GM18868 (cell line): ENCODE data around the gene COBL.

Source experiments
- ATAC-seq: cut with Tn5 transposase; IDR thresholded peaks from one replicate; pipeline ENCODE4 v1.9.1; 2021; ENCODE audit warnings: mild to moderate bottlenecking, moderate library complexity; ENCODE audit not compliant: unreplicated experiment

Gene COBL

DNA sequence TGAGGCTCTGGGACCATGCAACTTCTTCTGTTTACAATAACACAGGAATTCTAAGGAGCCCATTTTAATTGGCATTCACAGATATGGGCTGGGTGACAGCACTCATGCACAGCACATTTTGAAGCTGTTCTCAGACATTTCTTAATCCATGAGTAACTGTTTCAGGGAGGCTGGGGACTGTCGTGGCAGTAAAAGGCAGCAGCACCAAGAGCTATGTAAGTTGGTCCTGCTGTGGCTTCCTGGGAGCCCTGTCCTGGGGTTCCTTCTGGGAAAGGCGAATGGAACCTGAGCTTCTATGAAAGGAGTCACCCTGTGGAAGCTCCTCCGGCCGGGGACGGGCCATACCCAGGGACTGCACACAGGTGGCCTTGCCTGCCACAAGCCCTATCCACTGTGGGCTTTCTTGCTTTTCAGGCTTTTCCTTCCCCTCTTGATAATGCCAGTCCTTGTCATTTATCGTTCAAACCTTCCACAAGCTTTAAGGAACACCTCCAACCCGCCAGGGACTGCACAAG lies 40.5 kb downstream of the COBL start:
- no peak for ATAC-seq

DNA sequence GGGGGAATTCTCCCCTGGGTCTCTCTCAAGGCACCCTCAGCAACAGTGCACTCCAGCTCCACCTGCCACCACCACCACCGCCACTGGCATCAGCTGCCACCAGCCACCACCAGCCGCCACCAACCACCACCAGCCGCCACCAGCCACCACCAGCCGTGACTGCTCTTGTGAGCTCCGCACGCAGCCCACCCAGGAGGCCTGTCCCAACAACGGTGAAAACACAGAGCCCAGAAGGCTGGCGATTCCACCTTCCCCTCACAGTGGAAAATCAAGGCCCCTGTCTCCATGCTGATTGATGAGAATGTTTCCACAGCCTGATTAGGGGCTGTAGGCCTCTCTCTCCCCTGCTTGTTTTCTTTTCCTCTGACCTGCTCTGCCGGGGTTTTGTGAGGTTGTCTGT lies 41.1 kb downstream of the COBL start:
- ATAC-seq: no peak

DNA sequence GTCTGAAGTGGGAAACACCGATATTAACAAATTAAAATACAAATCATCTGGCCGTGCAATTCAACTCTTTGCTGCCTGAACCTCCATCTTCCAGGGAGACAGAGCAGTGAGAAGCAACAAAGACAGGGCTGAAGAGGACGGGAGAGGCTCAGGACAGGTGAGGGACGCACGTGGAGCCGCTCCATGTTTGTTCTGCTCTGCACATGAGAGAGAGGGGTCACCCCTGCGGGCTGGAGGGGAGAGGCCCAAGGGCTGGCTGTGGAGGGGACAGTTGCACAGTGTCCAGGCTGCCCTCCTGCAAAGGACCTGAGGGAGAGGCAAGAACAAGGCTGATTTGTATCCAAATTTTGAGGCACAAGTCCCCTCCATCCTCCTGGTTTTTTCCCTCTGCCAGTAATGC lies 41.7 kb downstream of the COBL start:
- ATAC-seq: no peak

DNA sequence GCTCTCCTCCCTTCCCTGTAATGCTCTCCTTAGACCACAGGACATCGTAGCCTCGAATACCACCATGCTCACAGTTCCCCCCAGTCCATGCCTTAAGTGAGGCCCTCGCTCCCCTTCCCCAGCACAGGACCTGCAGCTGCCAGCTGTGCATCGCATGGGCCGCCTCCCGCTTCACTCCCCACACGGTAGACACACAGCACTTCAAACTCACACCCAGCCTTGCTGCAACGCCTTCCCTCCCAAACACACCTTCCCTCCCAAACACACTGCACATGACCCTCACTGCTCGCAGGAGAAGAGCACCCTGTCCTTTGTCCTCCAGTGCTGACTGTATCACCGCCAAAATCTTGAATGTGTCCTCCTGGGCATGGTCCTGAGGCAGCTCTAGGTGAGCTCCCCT lies 42.6 kb downstream of the COBL start:
- ATAC-seq: no peak

DNA sequence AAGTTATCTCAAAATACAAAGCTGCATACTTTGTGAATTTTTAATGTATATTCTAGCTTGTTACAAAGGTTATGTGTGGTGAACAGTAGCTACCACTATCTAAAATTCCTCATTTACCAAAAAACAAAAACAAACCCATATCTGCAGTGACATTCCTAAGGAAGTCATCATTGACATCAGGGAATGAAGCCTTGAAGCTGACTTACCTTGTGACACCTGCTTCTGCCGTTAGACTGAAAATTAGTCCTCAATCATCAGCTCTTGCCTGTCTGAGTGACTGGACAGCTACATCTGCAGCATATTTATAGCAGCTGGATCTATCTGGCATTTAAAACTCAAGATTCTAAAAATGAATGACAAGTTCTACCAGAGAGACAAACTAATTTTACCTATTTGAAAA lies 43.2 kb downstream of the COBL start:
- no peak for ATAC-seq

DNA sequence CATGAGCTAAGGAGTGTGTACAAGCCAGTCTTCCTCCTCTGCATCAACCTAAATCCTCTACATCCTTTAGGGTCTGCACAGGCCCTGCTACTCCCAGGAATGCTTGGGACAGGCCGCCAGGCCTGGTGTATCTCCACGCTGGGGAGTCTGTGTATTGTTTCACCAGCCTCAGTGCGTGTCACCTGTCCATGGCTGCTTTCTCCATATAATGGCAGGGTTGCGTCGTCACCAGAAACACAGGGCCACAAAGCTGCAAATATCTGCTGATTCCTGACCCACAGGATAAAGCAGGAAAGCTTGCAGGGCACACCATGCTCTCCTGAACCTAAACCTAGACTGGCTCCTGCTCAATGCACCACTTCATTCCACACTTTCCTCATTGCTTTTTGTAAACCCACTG lies 45.6 kb downstream of the COBL start:
- no peak for ATAC-seq

DNA sequence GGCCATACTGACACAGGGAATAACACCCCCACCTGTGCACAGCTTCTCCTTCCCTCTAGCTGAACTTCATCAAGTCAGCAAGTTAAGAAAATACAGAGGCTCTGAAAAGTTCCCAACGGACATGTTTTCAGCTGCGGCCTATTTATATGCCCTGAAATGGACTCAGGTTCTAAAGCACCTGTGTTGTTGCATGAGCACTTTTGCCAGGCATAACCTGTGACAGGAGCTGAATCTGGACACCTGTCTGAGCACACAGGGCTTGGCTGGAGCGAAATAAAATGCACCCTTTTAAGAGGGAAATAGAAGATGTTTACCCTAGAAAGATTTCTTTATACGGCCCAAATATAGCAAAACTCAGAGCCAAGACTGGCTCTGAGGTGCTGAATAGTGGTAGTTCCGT lies 46.7 kb downstream of the COBL start:
- ATAC-seq: no peak

DNA sequence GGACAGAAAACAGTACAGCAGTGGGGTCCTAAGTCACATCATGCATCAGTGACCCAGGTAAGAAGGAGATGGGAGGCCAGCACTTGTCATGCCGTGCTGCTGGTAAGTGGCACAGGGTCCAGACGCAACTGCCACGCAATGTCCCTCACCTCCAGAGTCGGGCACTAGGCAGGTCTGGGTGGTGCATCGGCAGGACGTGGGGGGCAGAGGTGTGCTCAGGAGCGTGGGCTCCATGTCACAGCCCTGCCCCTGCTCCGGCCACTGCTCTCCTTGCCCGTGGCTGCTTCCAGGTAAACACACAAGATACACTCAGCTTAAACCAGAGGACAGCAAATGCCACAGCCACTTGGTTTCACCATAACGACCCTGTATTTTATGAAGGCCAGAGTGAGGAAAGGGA lies 47.3 kb downstream of the COBL start:
- ATAC-seq: no peak

DNA sequence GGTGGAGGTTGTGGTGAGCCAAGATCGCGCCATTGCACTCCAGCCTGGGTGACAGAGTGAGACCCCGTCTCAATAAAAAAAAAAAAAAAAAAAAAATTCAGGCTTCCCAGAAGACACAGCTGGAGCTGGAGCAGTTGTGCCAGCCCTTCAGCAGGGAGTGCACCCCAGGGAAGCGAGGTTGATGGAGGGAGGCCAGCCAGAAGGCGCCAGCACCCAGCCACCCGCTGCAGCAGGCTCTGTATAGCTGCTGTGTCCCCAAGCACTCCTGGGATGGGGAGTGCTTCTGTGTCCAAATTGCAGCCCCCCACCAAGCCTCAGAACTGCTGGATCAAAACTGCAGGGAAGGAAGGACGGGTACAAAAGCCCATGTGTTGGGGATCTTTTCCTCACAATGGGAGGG lies 47.8 kb downstream of the COBL start:
- no peak for ATAC-seq

DNA sequence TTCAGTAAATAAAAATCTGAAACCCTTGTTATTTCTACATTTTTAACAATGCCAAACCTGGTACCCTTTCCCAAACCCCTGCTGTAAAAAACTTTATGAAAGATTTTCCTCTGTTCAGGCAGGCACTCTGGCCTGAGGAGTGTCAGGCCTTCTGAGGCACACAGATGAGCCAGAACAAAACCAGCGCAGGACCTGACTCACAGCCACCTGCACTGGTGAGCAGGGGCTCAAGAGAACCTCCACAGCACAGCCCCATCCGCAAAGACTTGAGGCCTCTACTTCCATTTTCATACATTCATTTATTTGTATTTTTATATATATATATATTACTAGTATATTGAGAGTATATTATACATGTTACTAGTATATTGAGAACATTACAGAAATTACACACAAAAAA lies 49.4 kb downstream of the COBL start:
- no peak for ATAC-seq

DNA sequence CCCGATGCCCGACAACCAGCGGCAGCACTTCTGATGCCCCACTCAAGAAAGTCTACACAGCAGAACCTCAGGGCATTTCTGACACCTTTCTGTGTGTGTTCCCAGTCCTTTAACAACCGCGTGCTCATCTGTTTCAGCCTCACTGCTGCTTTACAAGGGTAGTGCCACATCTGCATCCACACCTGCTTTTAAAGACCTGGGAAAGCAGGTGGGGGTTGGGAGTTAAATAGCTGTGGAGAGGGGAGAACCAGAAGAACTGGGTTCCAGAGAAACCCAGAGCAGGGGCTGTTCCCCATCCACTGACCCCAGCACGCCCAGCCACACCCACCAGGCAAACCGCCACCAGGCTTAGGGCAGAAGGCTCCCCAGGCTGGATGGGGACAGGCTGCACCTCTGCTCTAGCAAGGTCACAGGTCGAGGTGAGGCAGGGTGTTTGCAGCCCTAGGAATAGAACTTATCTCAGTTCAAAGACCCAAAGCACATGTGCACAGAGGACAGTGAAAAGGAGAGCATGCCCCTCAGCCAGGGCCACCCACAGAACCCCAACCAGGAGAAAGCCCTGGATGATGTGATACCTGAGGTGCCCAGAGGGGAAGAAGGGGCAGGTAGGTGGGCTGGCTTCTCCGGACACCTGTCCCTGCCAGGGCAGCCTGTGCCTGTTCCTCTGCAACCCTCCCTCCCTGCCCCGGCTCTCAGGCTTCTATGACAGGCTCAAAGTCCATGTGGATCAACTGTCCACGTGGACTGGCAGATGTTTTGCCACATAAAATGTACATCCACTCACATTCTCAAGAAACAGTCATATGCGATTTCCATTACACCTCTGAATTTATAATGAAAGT lies 51.3 kb downstream of the COBL start:
- no peak for ATAC-seq

DNA sequence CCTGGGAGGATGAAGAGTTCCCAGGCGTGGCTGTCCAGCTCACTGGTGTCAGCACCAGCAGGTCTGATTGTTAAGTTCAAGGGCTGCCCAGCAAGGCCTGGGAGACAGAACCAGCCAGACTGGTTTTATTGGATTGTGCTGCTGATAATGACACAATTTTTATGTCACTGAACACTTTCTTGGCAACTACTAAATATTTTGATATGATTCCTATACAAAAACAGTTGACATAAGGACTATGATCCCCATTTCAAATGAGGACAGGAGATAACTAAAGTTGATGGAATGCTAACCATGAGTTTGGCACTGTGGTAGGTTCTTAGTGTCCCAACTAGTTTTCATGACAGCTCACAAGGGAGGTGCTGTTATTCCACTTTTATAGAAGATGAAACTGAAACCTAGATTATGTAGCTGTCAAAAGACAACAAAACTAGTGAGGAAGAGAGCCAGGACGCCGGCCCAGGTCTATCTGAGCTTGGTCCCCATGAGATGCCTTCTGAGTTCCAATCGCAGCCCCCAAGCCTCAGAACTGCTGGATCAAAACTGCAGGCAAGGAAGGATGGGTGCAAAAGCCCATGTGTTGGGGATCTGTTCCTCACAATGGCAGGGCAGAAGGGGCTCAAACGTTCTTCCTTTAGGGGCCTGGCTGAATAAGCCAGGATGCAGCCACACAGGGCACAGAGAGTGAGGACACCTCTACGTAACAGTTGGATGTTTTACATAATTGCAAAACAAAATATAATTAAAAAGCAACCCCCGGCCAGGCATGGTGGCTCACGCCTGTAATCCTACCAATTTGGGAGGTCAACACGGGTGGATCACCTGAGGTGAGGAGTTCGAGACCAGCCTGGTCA lies 52.8 kb downstream of the COBL start:
- ATAC-seq: no peak

DNA sequence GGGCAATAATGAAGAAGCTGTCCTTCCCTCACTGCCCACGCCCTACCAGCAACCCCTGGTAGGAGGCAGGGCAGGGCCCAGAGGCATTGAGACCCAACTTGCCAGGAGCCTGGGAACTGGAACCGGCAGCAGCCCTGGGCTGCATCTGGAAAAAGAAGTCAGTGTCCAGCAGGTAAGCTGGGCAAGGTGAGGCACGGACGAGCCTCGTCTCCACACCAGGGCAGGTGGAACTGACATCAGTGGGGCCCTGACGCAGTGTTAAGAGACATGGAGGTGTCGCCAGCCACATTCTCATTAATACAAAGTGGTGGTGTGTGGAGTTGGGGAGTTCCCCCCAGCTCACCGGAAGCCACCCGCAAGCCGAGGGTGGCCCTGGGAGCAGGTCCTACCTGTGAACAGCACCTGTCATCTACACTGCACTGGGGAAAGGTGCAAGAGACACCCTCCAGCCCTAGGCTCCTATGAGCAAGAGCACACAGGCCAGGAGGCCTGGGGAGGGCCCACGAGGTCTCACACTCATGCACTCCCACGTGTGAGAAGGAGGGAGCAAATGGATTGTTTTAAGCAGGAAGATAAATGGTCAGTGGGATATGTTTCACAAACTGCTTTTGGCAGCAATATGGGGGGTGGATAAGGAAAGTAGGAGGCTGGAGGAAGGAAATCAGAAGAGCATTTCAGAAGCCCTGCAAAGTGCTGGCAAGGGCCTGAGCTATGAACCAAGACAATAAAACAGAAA lies 53.6 kb downstream of the COBL start:
- ATAC-seq: no peak

DNA sequence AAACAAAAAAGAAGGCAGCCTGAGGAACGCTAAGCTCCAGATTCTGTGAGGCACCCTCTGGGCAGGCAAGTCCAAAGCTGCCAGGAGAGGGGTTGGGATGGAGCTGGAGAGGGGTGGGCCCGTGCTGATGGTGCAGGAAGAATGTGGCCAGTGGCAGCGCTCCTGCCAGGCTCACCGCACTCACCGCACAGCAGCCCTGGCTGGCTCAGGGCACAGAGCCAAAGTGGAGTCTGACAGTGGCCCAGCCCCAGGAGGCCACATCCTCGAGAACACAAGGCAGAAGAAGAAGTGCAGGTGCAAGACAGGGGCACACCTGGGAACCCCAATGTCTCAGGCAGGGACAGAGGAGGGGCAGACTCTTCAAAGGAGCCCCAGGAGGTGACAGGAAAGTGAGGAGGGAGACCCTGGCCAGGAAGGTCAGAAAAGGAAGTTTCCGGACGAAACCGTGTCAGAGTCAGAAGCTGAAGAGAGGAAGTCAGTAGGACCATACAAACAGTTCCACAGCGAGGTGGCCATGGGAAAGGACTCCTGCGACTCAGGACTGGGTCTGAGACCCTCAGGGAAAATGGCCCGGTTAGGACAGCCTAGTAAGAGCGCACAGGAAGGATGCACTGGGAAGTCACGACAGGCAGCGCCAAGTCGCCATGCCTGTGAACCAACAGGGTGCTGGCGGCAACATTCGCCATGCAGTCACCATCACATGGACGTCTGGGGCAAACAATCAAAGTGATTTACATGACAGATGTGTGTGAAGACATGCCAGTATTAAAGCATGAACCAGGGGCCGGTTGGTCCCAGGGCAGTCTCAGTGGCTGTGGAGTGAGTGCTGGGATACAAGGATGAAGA lies 54.4 kb downstream of the COBL start:
- no peak for ATAC-seq

DNA sequence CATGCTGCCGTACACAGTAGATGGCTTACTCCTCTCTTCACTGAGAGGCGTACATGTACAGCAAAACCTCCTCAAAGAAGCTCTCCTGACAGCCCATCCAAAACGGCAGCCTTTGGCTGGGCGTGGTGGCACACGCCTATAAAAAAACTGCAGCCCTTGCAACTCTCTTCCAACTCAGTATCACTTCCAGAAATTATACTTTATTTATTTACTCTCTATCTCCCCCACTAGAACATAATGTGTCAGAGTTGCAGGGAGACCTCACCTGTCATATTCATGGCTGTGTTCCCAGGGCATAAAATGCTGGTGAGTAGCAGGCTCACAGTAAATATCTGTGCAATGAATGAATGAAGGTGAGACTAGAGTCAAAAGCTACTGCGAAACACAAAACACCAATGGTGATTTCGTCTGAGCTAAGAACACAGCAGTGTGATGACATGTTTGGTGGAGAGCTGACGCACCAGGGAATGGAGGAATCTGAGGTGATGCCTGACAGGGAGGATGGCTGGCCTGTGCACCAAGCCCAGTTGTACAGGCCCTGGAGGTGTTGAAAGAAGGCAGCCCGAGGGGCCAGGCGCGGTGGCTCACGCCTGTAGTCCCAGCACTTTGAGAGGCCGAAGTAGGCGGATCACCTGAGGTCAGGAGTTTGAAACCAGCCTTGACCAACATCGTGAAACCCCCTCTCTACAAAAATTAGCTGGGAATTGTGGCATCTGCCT lies 55.3 kb downstream of the COBL start:
- no peak for ATAC-seq

DNA sequence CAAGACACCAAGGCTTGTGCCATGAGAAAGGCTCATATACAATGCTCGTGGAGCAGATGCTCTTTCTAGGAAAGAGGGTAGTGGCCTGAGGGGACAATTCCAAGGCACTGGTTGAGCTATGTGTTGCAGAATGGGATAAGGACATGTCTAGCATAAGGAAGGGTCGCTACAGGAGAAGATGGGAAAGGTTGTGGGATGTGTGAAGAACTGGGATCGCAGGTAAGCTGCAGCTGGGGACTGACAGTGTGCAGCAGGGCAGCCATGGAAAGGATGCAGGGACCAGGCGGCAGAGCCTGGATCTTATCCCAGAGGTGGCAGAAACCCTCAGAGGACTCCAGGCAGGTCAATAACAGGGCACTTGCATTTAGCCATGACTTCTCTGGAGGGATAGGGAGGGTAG lies 56.1 kb downstream of the COBL start:
- ATAC-seq: no peak

DNA sequence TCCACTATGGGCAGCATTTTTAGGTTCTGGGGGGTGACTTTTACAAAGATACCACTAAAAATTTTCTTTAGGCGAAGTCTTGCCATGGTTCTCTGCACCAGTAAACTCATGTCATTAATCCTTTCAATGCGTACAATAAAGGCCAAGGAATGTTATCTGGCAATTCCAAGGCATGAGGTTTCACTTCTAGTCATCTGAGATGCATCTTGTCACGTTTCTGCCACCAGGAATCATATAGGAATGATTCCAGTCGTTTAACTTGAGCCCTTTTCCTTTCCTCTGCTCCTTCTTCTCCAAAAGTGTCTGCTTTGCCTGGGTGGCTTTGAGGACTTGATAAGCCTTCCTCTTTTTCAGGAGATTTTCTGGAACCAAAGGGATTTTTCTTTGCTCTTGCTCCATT lies 56.8 kb downstream of the COBL start:
- no peak for ATAC-seq

DNA sequence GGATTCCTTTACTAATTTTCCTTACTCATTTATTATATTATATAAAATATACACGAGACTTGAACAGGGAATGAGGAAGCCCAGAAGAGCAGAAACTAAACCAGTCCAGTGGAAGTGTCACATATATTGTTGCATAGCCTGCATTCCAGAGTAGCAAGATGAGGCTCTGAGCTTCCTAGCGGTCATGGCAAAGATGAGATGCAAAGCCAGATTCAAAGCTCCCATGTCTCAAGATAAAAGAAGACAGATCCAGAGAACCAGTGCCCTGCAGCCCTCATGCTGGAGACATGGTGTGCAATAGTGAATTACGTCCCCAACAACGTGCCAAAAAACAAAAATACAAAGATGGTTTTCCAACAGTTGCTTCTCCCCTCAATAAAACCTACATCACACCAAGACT lies 59.7 kb downstream of the COBL start:
- ATAC-seq: no peak

DNA sequence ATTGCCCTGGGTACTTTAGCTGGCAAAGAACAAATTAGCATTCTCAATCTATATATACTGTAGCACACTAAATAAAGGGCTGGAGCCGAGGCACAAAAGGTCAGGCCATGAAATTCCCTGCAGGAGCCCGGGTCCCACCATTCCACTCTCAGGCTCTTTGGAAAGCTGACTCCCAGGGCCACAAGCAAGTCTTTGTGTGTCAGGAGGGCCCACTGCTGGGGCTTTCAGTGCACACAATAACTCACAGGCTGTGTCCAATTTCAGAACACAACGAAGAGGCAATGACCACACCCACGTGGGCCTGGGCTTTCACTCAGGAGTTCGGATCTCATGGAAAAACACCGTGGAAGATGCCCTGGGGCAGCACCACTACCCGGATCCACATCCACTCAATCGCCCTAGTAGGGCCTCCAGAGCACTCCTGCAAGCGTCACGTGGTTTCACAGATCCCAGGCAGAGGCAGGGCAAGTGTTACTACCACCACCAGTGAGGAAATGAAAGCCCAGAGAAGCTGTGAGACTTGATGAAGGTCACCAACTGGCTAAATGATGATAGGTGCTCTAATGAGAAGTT lies 60.3 kb downstream of the COBL start:
- ATAC-seq: no peak
